Colon (tissue), 2 donors: Measurements from ENCODE around the gene SRMS.
"Not testable (repeated sequence)": the region's sequence is repeated elsewhere in the genome, so short reads cannot be mapped to it uniquely, and the experiment has no call there.

Experiments used
- FAIRE-seq: peaks from 2 replicates; lab custom pipeline; 2012; peaks lifted over from hg19 to GRCh38; lab: Jason Lieb, UNC
- donor health status: control.
- donor health status: control.

SRMS gene

DNA sequence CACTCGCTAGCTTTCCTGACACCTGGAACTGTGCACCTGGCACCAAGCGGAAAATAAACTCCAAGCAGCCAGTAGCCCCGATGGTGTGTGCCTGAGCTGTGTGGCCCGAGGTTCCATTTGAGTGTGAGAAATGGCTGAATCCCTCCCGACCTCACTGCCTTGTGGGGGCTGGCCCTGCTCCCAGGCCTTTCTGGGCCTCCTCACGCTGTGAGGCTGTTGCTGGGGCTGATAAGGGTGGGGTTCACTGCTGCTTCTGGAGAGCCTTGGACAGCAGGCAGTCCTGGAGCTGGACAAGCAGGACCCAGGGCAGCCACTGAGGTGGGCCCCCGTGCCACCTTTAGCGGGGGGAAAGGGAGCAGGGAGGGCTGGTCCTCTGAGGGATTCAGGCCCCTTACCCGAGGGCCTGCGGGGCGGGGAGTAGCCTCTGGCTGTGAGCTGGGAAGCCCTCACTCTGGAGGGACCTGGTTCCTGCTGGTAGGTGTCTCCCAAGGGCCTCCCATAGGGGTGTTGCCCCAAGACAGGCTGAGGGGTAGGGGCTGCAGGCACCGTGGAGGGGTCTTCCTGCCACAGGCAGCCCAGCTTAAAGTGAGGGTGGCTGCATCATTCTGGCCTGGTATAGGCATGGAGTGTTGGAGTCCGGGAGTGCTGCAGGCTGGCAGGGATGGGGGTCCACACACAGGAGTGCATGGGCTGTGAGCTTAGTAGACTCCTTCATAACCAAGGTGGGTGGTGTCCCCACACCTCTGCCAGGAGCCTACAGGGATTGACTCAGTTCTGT is 25.3 kb downstream of the SRMS start:
- FAIRE-seq = no peak

DNA sequence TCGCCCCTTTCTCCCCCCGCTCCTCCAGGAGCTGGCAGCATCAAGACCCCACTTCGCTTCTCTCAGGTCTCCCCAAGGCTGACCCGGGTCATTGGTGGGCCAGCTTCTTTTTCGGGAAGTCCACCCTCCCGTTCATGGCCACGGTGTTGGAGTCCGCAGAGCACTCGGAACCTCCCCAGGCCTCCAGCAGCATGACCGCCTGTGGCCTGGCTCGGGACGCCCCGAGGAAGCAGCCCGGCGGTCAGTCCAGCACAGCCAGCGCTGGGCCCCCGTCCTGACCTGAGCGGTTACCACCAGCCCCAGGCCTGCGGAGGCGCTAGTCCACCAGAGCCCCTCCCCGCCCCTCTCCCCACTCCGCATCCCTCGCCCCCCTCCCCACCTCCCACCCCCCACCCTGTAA is 25.9 kb downstream of the SRMS start:
- FAIRE-seq = no peak

- FAIRE-seq = no peak
These were observed 26.5 kb downstream of the SRMS start for GRCh38 chr20:63520934-63521601.

- FAIRE-seq = no peak
These were observed 27.0 kb downstream of the SRMS start, which contains the start of gene PPDPF for GRCh38 chr20:63520504-63520933. Gene PPDPF, plus strand, starts transcription at chr20:63520765. Its CDS starts 544 bp downstream, at chr20:63521309.

DNA sequence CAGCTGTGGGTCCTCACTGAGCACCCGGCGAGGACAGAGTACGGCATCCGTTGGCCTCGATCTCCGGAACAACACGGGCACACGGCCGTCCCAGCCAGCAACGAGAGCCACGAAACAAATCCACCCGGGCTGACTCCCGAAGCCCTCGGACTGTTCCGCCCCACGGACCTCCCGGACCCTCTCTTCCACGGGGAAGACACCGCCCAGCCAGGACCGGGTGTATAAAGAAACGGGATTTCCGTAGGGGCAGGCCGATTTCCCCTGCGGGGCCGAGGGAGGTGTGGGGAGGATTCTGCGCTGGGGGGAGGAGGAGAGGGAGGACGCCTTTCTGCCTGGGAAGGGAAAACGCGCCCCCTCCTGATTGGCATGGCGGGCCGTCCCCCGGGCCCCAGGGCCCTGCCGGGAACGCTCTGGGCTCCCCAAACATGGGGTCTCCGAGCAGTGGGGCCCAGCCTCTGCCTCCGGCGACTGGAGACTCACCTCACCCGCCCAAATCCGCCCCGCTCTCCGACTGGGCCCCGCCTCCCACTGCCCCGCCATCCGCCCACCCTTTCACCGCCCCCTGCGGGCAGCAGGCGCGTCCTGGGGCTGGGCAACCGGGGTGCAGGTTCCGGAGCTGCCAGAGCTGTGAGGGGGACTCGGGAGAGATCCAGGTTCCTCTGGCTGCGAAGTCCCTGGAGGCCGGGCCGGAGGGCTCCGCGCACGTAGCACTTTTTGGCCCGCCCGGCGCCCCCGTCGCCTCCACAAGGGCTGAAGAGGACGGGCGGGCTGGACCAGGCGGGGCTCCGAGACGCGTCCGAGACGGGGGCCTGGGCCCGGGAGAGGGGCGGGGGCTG is 27.7 kb downstream of the SRMS start:
- no peak for FAIRE-seq

DNA sequence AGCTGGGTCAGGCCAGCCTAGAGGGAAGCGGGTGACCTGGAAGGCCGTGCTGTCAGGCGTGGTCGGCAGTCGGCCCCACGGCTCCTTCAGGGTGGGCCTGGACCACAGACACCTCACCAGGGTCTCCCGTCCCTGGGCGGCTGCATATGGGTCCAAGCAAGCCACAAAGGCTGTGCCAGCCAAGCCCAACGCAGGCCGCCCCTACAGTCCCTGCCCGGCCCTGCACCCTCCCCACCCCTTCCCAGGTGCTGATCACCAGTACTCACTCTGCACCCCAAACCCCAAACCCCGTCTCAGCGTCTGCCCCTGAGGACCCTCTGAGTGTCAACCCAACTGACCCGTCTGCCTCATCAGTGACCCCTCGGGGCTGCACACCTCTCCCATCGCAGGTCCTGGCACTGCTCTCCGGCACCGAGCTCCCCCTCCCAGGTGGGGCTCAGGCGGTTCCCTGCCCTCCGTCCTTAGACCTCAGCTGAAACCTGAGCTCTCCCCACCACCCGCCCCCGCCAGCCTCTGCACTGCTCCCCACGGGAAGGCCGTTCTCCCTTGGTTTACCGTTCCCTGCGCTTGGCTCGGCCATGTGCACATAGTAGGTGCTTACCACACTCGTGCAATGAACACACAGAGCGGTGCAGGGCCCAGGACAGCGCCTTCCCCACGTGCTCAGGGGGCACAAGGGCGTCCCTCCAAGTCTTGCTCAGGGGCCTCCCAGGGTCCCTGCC is 28.4 kb downstream of the SRMS start:
- no peak for FAIRE-seq

- FAIRE-seq = no peak
These were observed 29.1 kb downstream of the SRMS start for GRCh38 chr20:63518351-63518861.

GRCh38 chr20:63517376-63518309 is 29.9 kb downstream of the SRMS start:
- no peak for FAIRE-seq

GRCh38 chr20:63514520-63514919 is 33.0 kb downstream of the SRMS start:
- not testable (repeated sequence) for FAIRE-seq

GRCh38 chr20:63513207-63513606 is 34.3 kb downstream of the SRMS start:
- FAIRE-seq = no peak

GRCh38 chr20:63509088-63509564 is 38.4 kb downstream of the SRMS start:
- FAIRE-seq = no peak

DNA sequence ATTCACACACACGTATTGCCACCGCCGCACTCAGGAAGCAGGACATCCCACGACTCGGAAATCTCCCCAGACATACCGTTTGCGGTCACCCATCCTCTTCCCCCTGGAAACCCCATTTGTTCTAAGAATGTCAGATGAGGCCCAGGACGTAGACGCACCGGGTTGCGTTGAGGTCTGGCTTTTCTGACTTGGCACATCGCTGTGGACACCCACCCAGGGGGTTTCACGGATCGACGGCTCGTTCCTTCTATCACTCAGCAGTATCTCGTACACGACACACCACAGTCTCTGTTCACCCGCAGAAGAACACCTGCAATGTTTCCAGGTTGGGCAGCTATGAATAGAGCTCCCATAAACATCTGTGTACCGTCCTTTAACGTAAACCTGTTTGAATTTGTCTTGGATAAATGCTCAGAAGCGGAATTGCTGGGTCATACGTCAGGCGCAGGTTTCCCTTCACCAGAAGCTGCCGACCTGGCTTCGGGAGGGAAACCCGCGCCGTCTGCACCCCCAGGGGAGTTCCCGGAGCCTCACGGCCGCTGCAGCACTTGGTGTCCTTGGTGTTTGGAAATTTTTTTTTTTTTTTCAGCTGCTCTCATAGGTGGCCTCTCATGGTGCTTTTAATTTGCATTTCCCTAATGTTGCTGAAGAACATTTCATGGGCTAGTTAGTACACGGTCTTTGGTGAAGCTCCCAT is 39.3 kb downstream of the SRMS start:
- no peak for FAIRE-seq

GRCh38 chr20:63507083-63507743 is 40.3 kb downstream of the SRMS start:
- FAIRE-seq = no peak

GRCh38 chr20:63505723-63506122 is 41.8 kb downstream of the SRMS start:
- no peak for FAIRE-seq

DNA sequence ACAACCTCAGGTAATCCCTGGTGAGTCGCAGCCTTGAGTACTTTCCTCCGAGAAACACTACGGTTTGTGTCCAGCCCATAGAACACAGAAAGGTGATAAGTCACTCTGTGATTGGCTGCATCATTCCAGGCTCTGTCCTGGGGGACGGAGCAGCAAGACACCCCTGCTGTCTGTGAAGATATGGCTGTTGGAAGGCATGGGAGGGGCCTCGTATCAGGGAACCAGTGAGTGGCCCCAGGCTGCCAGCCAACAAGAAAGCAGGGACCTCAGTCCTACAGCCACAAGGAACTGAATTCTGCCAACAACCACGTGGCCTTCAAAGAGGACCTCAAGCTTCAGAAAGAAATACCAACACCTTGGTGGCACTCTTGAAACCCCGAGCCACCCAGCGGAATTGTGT is 42.3 kb downstream of the SRMS start:
- FAIRE-seq = no peak

DNA sequence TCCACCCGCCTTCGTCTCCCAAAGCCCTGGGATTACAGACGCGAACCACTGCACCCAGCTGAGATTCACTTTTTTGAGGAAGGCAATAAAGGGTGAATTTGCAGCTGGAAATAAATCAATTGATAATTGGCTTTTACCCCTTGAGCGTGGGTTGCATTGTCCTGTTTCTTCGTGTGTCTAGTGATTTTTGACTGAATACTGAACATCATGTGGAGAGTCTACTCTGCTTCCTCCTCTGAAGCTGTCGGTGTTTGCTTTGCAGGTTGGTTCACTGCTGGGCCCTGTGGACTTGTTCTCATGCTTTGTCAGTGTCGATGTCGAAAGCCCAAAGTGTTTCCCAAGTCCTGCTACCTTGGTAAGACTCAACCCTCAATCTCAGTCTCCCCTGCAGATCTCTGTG is 42.9 kb downstream of the SRMS start:
- FAIRE-seq = no peak

GRCh38 chr20:63503524-63503923 is 44.0 kb downstream of the SRMS start:
- FAIRE-seq = no peak

DNA sequence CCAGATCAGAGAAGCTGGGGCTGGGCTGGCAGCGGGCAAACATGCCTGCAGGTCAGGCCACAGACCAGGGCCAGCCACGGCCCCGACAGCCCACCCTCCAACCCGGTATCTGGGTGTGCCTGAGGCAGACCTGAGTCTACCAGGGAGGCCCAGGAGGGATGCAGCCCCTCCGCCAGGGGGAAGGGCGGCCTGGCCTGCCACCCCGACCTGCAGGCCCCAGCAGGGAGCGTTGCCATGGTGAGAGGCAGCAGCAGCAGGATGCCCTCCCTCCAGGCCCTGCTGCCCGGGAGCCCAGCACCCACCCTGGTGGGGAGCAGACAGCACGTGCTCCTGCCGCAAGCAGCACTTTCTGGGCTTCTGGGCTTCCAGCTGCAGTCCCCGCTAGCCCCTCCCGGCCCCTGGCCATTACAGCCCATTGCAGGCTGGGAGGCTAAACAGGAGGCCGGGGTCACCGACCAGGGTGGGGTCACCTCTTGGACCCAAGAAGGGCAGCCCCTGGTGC is 44.8 kb downstream of the SRMS start:
- no peak for FAIRE-seq
